Body of pancreas (tissue), 4 donors: Measurements from ENCODE around the gene REG4.

ENCODE experiments used
- POLR2A ChIP-seq, 3 donors: fragments of 450-650 bp; IDR thresholded peaks; one replicate each; pipeline ENCODE4 v1.6.1; 2016; ENCODE audit warnings: antibody characterized with exemption in 3 of 3, mild to moderate bottlenecking in 2 of 3
- TF ChIP-seq, protein P1 (sequence below), 7 experiments: fragments of 450-650 bp in 4 of 7; fragments of 200-600 bp in 3 of 7; sonication (generic) in 3 of 7; IDR thresholded peaks; one replicate each; pipeline ENCODE4 v1.5.1; 2016 to 2019; ENCODE audit warnings: antibody characterized with exemption in 7 of 7

DNA sequence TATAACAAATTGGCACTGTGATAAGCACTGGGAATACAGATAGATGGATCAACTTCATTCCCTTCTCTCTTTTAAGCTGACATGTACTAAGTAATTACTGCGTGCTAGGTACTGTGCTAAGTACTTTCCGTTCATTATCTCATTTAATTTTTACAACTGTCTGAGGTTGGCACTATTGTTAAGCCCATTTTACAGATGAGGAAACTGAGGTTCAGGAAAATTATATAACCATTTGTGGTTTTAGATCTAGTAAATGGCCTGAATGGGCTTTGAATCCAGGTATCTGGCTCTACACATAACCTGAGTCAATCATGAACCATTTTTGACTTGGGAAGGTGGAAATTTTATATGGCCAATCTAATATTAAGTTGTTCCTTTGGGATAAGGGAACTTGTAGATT, 39.0 kb downstream of the REG4 start:
- TF ChIP-seq, protein P1, sequence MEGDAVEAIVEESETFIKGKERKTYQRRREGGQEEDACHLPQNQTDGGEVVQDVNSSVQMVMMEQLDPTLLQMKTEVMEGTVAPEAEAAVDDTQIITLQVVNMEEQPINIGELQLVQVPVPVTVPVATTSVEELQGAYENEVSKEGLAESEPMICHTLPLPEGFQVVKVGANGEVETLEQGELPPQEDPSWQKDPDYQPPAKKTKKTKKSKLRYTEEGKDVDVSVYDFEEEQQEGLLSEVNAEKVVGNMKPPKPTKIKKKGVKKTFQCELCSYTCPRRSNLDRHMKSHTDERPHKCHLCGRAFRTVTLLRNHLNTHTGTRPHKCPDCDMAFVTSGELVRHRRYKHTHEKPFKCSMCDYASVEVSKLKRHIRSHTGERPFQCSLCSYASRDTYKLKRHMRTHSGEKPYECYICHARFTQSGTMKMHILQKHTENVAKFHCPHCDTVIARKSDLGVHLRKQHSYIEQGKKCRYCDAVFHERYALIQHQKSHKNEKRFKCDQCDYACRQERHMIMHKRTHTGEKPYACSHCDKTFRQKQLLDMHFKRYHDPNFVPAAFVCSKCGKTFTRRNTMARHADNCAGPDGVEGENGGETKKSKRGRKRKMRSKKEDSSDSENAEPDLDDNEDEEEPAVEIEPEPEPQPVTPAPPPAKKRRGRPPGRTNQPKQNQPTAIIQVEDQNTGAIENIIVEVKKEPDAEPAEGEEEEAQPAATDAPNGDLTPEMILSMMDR (IDR thresholded peaks at IDR 0.05): no peak
- TF ChIP-seq POLR2A (IDR thresholded peaks at IDR 0.05): no peak
